Measurements from ENCODE around the gene GSG1.

GRCh38 chr12:13127444-13127843 lies 24.0 kb upstream of the GSG1 start:
- TF ChIP-seq SP1 (IDR thresholded peaks at IDR 0.05) (no peak), L3MBTL2 (conservative IDR thresholded peaks at IDR 0.05) (no peak)

Measured in HEK293T (cell line).